Liver (tissue), 9 donors: ENCODE measurements around the gene CLCN2. TPM values are rescaled to one million over a fixed set of nuclear protein-coding genes. Genes with fewer than 3 reads are reported as not detected.

Experiments used
- DNase-seq: peaks from one replicate; pipeline ENCODE4 v3.0.0-alpha.2; 2017; ENCODE audit warnings: low spot score
- H3K27ac ChIP-seq, 2 donors: one replicate each; pipeline ENCODE4 v1.7.0; 2013; ENCODE audit warnings: inconsistent platforms in 2 of 2, low read length in 2 of 2, control low read depth in 1 of 2, low read depth in 1 of 2, mild to moderate bottlenecking in 1 of 2
- H3K27me3 ChIP-seq, 4 donors: one replicate each; pipeline versions ENCODE4 v1.6.1 to v1.7.0; 2013; ENCODE audit warnings: low read length in 3 of 4, inconsistent platforms in 1 of 4, mild to moderate bottlenecking in 1 of 4, moderate library complexity in 1 of 4; ENCODE audit not compliant: control insufficient read depth in 4 of 4, insufficient read depth in 4 of 4
- H3K36me3 ChIP-seq, 4 donors: one replicate each; pipeline versions ENCODE4 v1.6.1 to v1.7.0; 2013; ENCODE audit warnings: low read length in 3 of 4, mild to moderate bottlenecking in 3 of 4, low read depth in 1 of 4, moderate library complexity in 1 of 4; ENCODE audit not compliant: control insufficient read depth in 4 of 4, insufficient read depth in 3 of 4
- H3K4me1 ChIP-seq, 4 donors: one replicate each; pipeline versions ENCODE4 v1.6.1 to v1.7.0; 2013; ENCODE audit warnings: low read length in 3 of 4, mild to moderate bottlenecking in 3 of 4, moderate library complexity in 1 of 4; ENCODE audit not compliant: control insufficient read depth in 4 of 4, insufficient read depth in 4 of 4
- H3K4me3 ChIP-seq, 3 donors: one replicate each; pipeline versions ENCODE4 v1.6.1 to v1.7.0; 2013; ENCODE audit warnings: low read length in 3 of 3, control low read depth in 1 of 3, low read depth in 1 of 3, mild to moderate bottlenecking in 1 of 3
- H3K9ac ChIP-seq, 2 donors: one replicate each; pipeline ENCODE4 v1.7.0; 2013; ENCODE audit warnings: low read length in 2 of 2, mild to moderate bottlenecking in 2 of 2, moderate library complexity in 2 of 2, control low read depth in 1 of 2, low read depth in 1 of 2
- H3K9me3 ChIP-seq, 4 donors: one replicate each; pipeline versions ENCODE4 v1.6.1 to v1.7.0; 2013; ENCODE audit warnings: low read length in 3 of 4; ENCODE audit not compliant: control insufficient read depth in 4 of 4
- ATF3 ChIP-seq: IDR thresholded peaks from 2 replicates; pipeline ENCODE4 v1.6.1; 2016; ENCODE audit warnings: antibody characterized with exemption
- CTCF ChIP-seq: fragments of 150-350 bp; IDR thresholded peaks from 2 replicates; pipeline ENCODE4 v1.5.1; 2017; ENCODE audit warnings: improper control_type of control experiment, low read depth, low read length; ENCODE audit not compliant: missing input control
- EGR1 ChIP-seq, 2 donors: IDR thresholded peaks; 2 replicates each; pipeline ENCODE4 v1.6.1; 2016 to 2018; ENCODE audit warnings: antibody characterized with exemption in 2 of 2, low read depth in 2 of 2
- FOXA1 ChIP-seq: IDR thresholded peaks from 2 replicates; pipeline ENCODE4 v1.6.1; 2016; ENCODE audit warnings: antibody characterized with exemption
- FOXA2 ChIP-seq: IDR thresholded peaks from 2 replicates; pipeline ENCODE4 v1.6.1; 2016; ENCODE audit warnings: antibody characterized with exemption
- GABPA ChIP-seq, 2 donors: IDR thresholded peaks in 1 of 2; conservative IDR thresholded peaks in 1 of 2; 2 replicates each; pipeline ENCODE4 v1.6.1; 2016; ENCODE audit warnings: antibody characterized with exemption in 2 of 2, mild to moderate bottlenecking in 1 of 2, moderate library complexity in 1 of 2
- HNF4A ChIP-seq, 2 donors: conservative IDR thresholded peaks; 2 replicates each; pipeline ENCODE4 v1.6.1; 2016; ENCODE audit warnings: antibody characterized with exemption in 2 of 2, mild to moderate bottlenecking in 2 of 2
- HNF4G ChIP-seq: IDR thresholded peaks from 2 replicates; pipeline ENCODE4 v1.6.1; 2016; ENCODE audit warnings: antibody characterized with exemption
- JUND ChIP-seq, 2 donors: IDR thresholded peaks; 2 replicates each; pipeline ENCODE4 v1.6.1; 2016; ENCODE audit warnings: antibody characterized with exemption in 2 of 2
- RAD21 ChIP-seq, 2 donors: IDR thresholded peaks; 2 replicates each; pipeline ENCODE4 v1.6.1; 2016; ENCODE audit warnings: antibody characterized with exemption in 2 of 2, mild to moderate bottlenecking in 2 of 2
- RXRA ChIP-seq, 2 donors: IDR thresholded peaks; 2 replicates each; pipeline ENCODE4 v1.6.1; 2017 to 2018; ENCODE audit warnings: antibody characterized with exemption in 2 of 2, mild to moderate bottlenecking in 1 of 2
- TAF1 ChIP-seq: conservative IDR thresholded peaks from 2 replicates; pipeline ENCODE4 v1.6.1; 2016; ENCODE audit warnings: antibody characterized with exemption, mild to moderate bottlenecking
- YY1 ChIP-seq: IDR thresholded peaks from 2 replicates; pipeline ENCODE4 v1.6.1; 2016; ENCODE audit warnings: antibody characterized with exemption, mild to moderate bottlenecking
- ZBTB33 ChIP-seq: IDR thresholded peaks from 2 replicates; pipeline ENCODE4 v1.6.1; 2016; ENCODE audit warnings: antibody characterized with exemption
- WGBS: extraction: QIAGEN DNeasy Blood & Tissue Kit; methylation state at CpG from one replicate; pipeline ENCODE4 v1.1.7; 2013; 5-methylcytosine and 5-hydroxymethylcytosine counted together
- polyA plus RNA-seq, 2 donors: library from polyadenylated mRNA; stranded (reverse) in 1 of 2; unstranded in 1 of 2; fragments of 200-250 nt in 1 of 2; fragments of >200 nt in 1 of 2; fragmentation: Nextera tagmentation in 1 of 2; extraction: Ambion mirVana in 1 of 2; gene quantifications; one replicate each; pipeline versions ENCODE4 v1.2.1 to v1.2.3, GENCODE V29; 2013 to 2015
- total RNA-seq, 2 donors: library from RNA; depleted of rRNA; stranded (reverse); fragments of >200 nt; gene quantifications; one replicate each; pipeline ENCODE4 v1.2.3, GENCODE V29; 2014
- donor health status: healthy.
- donor health status: healthy.
- donor health status: healthy.
- donor health status: healthy.
- donor health status: healthy.

The CLCN2 gene
- total and polyA plus RNA-seq, 4 donors = 1.1 to 3.9 (median 2.6) TPM

DNA sequence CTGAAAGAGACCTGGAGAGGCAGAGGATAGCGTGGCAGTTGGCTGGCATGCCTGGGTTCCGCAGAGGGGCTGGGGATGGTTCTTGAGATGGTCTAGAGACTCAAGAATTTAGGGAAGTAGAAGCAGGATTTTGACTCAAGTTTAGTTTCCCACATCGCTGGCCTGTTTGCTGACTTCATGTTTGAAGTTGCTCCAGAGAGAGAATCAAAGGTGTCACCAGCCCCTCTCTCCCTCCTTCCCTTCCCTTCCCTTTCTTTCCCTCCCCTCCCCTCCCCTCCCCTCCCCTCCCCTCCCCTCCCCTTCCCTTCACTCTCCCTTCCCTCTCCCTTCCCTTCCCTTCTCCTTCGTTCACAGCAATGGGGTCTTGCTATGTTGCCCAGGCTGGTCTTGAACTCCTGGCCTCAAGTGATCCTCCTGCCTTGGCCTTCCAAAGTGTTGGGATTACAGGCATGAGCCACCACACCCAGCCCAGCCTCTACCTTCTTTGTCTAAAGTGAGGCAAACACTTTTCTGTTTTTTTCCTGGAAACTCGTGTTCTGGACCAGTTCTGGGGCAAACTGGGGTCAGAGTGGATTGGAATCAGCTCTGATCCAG is 28.6 kb upstream of the CLCN2 start (continued):
- no peak for TF ChIP-seq HNF4A (conservative IDR thresholded peaks at IDR 0.05)
- no peak for TF ChIP-seq FOXA1
- no peak for TF ChIP-seq EGR1 (IDR thresholded peaks at IDR 0.05; ENCODE audit: low read depth in 2 of 2)

- H3K9ac ChIP-seq = no peak overlapping the region
These were observed 28.0 kb upstream of the CLCN2 start for GRCh38 chr3:184389384-184389783.

DNA sequence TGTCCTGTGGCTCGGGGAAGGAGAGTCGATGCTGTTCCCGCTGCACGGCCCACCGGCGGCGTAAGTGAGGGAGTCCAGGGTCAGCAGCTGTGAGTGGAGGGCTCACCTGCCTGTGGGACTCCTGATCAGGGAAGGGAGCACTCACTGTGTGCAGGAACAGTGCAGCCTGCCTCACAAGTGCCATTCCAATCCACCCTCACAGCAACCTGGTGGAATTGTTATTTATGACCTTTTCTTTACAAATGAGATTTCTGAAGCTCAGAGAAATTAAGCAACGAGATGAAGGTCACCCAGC is 27.5 kb upstream of the CLCN2 start:
- TF ChIP-seq YY1 (no peak), HNF4A (conservative IDR thresholded peaks at IDR 0.05) (no peak), TAF1 (no peak), CTCF (no peak), ZBTB33 (no peak), ATF3 (no peak)
- H3K27ac ChIP-seq = no peak overlapping the region
- WGBS = 90% methylated on average over 8 of the region's 8 CpGs
- H3K4me1 ChIP-seq = no peaks in the 10 kb centered on the region
- H3K9me3 ChIP-seq = no peaks in the 10 kb centered on the region
- H3K27me3 ChIP-seq = no peaks in the 10 kb centered on the region
- DNase-seq = no peak
- peaks cover 13 to 48% (median 25%) of the 10 kb centered on the region in 4 donors for H3K36me3 ChIP-seq
- no peak overlapping the region for H3K9ac ChIP-seq
- no peak overlapping the region for H3K4me3 ChIP-seq

More at GRCh38 chr3:184389384-184389783, 28.0 kb upstream of the CLCN2 start:
- WGBS = 73% methylated on average over 5 of the region's 5 CpGs
- Histone ChIP-seq H3K36me3 (peaks cover 11 to 44% (median 25%) of the 10 kb centered on the region in 4 donors), H3K4me3 (no peak overlapping the region), H3K27me3 (no peaks in the 10 kb centered on the region), H3K4me1 (no peaks in the 10 kb centered on the region), H3K27ac (no peak overlapping the region), H3K9me3 (no peaks in the 10 kb centered on the region)
- TF ChIP-seq ZBTB33 (no peak), YY1 (no peak), RAD21 (IDR thresholded peaks at IDR 0.05) (no peak), EGR1 (IDR thresholded peaks at IDR 0.05; ENCODE audit: low read depth in 2 of 2) (no peak), RXRA (IDR thresholded peaks at IDR 0.05) (no peak), JUND (IDR thresholded peaks at IDR 0.05) (no peak), HNF4G (no peak), GABPA (IDR thresholded peaks at IDR 0.05 in 1 of 2, conservative IDR thresholded peaks at IDR 0.05 in 1 of 2) (no peak), FOXA2 (no peak), CTCF (no peak)
- no peak for DNase-seq
